GM12892 (cell line): Measurements from ENCODE around the gene GRK6.

Experiments used
- POLR2A ChIP-seq: IDR thresholded peaks from 2 replicates; pipeline ENCODE4 v1.6.1; 2011; ENCODE audit warnings: low read depth, low read length, control low read depth
- POLR2AphosphoS5 ChIP-seq: IDR thresholded peaks from 2 replicates; pipeline ENCODE4 v1.6.1; 2011; ENCODE audit warnings: low read depth, low read length, control low read depth
- TAF1 ChIP-seq: IDR thresholded peaks from 2 replicates; pipeline ENCODE4 v1.6.1; 2011; ENCODE audit warnings: low read depth, mild to moderate bottlenecking, control low read depth, low read length, borderline replicate concordance

GRCh38 chr5:177383181-177383580 lies 43.3 kb upstream of the GRK6 start:
- TF ChIP-seq POLR2A: no peak
- TF ChIP-seq POLR2AphosphoS5: no peak
- TF ChIP-seq TAF1: no peak
